Measurements from ENCODE around the gene SLC47A2.
A peak's percentile ranks its signal among the peaks of the same experiment; 100 is the strongest.

Gene SLC47A2

DNA sequence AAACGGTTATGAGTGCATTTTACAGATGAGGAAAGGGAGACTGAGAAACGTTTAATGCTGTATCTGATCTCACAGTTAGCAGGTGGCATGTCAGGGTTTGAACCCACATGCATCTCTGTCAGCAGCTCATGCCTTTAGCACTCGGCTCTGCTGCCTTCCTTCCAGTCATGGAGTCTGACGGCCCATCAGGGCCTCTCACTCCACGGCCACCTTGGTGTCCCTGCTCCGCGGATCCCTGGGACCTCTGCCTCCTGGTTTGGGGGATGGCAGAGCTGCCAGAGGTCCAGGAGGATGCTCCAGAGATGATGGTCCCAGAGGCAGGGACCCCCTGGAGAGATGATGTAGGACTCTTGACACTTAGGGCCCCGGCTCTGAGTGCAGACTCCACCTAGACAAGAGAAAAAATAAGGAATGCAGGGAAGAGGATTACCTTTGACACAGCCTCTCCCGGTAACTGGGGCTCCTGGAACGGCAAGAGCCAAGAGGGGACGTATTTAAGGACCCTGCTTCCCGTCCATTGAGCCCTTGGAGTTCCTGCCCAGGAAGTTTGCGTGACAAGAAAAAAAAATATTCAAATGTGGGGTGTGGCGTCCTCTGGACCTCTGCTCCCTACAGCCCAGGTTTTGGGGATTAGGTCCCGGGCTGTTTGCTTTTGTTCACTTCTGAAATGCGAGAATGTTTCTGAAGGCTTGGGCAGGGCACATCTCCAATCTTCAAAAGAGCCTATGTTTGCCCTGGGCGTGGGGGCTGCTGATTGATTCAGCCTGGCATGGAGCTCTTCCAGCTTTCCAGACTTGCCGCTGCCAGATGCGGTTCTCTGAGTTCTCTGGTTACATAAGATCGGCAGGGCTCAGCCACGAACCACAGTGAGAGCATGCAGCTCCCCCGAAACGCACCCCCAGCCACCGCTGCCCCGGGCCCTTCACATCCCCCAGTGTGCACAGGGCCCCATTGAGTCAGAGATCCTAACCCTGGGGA is 31.7 kb upstream of the SLC47A2 start, which contains the start of gene ALDH3A1:
Gene ALDH3A1, minus strand, starts transcription at position 470 of the 978 bp plus-strand sequence. CDS start 3,169 bp downstream, outside the sequence.
- DNase-seq (ENCODE audit: insufficient read length, low spot score) (no peak), FAIRE-seq (no peak)

- FAIRE-seq (no peak), DNase-seq (ENCODE audit: insufficient read length, low spot score) (no peak)
Measured at GRCh38 chr17:19747159-19747719, 30.9 kb upstream of the SLC47A2 start.

DNA sequence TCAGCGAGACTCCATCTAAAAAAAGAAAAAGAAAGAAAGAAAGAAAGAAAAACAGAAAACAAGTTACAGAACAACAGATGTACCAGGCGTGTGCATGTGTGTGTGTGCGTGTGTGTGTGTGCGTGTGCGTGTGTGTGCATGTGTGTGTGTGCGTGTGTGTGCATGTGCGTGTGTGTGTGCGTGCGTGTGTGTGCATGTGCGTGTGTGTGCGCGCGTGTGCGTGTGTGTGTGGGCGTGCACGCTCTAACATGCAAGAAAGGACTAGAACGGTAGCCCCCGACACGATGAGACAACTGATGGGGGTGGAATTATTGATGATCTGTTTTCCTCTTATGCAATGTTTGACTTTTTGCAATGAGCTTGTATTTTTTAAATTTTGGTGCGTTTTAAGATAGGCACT is 30.1 kb upstream of the SLC47A2 start:
- DNase-seq (ENCODE audit: insufficient read length, low spot score), result no peak
- FAIRE-seq, result no peak

DNA sequence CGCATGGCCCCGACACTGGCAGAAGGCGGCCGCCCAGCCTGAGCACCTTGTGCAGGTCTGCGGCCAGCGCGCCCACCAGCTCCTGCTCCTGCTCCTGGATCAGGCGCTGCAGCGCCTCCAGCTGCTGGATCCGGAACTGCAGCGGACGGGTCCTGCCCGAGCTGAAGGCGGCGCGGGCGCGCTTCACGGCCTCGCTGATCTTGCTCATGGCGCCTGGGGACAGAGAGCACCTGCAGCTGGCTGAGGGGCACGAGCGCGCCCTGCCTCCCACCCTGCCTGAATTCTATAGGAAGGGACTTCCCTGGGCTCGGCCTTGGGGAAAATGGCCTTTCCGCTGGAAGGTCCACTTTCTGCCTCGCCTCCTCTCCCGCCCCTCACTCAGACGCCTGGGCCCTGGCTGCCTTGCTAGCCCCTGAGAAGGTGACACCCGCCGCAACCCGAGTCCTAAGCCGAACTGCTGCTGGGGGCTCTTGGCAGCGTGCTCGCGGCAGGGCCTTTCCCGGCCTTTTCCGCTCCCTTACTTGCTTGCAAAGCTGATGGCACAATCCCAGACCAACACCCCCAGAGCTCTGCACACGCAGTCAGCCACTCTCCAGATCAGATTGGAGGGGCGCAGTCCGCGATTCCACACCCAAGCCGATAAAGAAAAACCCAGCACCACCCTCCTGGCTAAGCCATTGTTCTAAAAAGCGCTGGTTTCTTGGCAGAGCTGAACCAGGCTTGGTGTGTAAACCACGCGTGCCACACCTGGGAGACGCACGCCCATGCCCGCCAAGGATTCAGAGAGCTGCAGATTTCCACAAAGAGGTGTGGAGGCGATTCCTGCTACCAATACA is 28.8 kb upstream of the SLC47A2 start:
- FAIRE-seq (peak; percentile 66), DNase-seq (ENCODE audit: insufficient read length, low spot score) (peak; percentile 85)

GRCh38 chr17:19744492-19744891 is 28.1 kb upstream of the SLC47A2 start:
- FAIRE-seq (no peak), DNase-seq (ENCODE audit: insufficient read length, low spot score) (no peak)

DNA sequence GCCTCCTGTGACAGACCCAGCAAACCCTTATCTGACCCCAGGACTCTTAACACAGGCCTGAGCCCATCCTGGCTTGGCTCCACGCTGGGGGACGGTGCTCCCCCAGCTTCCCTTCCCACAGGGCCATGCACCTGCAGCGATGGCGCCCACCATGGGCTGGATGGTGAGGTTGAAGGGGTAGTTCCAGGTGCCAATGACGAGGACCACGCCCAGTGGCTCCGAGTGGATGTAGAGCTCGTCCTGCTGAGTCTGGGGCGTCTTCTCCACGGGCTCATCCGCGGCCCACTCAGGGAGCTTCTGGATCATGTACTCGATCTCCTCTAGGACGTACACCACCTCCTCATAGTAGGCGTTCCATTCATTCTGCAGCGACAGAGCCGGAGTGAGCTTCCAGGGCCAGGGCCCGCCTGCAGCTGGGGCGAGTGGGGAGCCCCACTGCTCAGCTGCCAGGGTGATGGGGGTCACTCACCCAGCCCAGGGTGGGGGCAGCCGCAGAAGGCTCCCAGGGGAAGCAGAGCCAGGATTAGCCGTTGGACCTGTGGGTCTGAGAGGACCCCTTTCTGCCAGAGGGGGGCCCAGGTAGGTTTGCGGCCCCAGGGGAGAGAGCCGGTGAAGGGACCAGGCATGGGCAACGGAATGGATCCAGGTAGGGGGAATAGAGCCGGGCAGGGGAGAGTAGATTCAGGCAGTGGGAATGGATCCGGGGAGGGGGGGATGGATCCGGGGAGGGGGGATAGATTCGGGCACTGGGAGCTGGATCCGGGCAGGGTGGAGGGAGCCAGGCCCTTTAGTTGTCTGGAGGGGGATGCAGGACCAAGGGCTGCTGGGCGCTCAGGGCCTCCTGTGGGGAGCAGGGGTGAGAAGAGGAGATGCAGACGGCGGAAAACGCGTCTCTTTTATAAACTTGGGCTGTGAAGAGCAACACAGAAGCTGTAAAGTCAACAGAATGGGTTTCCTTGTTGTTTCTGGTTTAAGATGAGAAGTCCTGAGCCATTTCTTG is 27.0 kb upstream of the SLC47A2 start:
- DNase-seq (ENCODE audit: insufficient read length, low spot score), result no peak
- FAIRE-seq, result no peak

DNA sequence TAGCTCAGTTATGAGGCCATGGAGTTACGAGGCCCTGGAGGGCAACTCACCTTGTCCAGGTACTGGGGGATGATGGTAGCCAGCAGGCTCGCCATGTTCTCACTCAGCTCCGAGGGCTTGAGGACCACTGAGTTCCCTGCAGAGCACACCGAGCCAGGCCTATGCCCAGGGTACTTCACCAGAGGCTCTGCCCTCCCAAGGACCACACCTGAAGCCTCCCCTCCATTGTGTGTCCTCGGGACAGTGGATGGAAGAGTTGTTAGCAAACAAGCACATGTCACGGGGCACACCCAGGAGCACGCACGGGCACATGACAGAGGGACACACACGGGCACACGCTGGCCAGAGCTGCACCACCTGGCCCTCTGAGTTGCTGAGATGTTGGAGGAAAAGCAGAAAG is 26.1 kb upstream of the SLC47A2 start:
- no peak for FAIRE-seq
- no peak for DNase-seq (ENCODE audit: insufficient read length, low spot score)

DNA sequence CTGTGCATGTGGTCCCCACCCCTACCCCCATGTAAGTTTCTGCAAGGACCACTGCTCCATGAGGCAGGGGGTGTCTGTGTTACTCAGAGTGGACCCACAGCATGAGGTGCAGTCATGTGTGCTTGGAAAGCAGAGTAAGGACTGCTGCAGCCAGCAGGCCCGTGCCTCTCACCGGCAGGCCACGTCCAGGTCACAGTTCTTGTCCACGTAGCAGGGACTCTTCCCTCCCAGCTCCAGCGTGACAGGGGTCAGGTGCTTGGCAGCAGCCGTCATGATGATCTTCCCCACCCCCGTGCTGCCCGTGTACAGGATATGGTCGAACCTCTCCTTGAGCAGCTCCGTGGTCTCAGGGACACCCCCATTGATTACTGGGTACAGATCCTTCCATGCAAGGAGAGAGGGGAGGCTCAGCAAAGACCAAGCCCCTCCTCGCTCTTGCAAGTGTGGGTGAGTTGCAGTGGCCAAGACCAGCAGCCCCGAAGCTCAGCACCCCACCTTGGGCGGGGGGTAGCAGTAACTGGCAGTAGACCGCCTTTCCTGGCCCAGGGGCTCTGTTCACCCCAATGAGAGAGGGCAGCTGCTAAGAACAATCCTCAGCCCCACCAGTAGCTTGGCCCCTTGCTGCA is 25.6 kb upstream of the SLC47A2 start:
- DNase-seq (ENCODE audit: insufficient read length, low spot score), result no peak
- no peak for FAIRE-seq

DNA sequence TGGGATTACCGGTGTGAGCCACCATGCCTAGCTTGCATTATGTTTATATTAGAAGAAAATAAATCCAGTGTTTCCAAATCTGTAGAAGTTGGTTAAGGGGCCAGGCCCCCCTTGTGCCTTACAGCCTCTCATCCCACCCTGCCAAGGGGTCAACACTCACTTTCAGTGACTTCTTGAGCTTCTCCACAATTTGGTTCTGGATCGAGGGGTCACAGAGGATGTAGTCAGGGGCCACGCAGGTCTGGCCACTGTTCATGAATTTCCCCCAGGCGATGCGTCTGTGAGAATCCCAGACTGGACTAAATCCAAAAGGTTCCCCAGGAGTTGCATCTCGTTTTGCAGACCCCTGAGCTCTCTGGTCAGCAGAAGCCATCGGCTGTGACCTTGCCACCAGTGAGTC is 24.5 kb upstream of the SLC47A2 start:
- FAIRE-seq, result no peak
- no peak for DNase-seq (ENCODE audit: insufficient read length, low spot score)

GRCh38 chr17:19739241-19740201 is 23.1 kb upstream of the SLC47A2 start:
- FAIRE-seq, result no peak
- DNase-seq (ENCODE audit: insufficient read length, low spot score), result no peak

- no peak for DNase-seq (ENCODE audit: insufficient read length, low spot score)
- FAIRE-seq, result no peak
Measured at GRCh38 chr17:19738757-19739156, 22.4 kb upstream of the SLC47A2 start.

GRCh38 chr17:19738073-19738449 is 21.7 kb upstream of the SLC47A2 start:
- DNase-seq (ENCODE audit: insufficient read length, low spot score), result no peak
- FAIRE-seq, result no peak

DNA sequence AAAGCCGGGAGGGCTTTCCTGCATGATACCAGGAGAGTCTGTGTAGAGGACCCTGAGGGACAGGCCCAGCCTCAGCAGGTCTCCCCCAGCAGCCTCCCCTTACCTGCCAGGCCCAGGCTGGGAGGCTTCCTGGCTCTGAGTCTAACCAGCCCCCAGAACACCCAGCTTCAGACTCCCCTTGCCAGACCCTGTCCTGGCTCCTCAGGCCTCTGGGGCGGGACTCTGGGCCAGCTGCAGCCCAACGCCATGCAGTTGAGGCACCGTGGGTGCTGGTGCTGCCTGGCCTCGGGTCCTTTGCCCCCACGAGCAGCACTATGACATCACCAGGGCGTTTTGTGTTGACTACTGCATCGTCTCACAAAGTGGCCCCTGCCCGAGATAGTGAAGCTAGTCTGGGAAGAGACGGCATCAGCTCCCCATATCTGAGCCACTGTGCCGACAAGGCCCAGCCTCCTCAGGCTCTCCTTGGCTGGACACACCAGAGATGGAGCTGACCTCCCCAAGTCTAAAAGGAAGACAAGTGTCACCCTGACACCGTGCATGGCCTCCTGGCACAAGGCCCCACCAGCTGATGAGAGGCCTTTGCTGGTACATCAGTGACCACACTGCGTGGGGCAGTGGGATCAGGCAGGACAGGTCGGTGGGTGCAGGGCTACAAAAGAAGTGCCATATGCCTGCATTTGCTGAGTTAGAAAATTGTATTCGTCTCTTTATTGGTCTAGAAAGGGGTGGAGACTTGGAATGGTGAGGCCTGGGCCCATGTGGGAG is 21.1 kb upstream of the SLC47A2 start:
- FAIRE-seq (no peak), DNase-seq (ENCODE audit: insufficient read length, low spot score) (no peak)

GRCh38 chr17:19736071-19736470 is 19.7 kb upstream of the SLC47A2 start:
- FAIRE-seq (no peak), DNase-seq (ENCODE audit: insufficient read length, low spot score) (no peak)

GRCh38 chr17:19733953-19734526 is 17.7 kb upstream of the SLC47A2 start:
- FAIRE-seq, result no peak
- DNase-seq (ENCODE audit: insufficient read length, low spot score), result no peak

DNA sequence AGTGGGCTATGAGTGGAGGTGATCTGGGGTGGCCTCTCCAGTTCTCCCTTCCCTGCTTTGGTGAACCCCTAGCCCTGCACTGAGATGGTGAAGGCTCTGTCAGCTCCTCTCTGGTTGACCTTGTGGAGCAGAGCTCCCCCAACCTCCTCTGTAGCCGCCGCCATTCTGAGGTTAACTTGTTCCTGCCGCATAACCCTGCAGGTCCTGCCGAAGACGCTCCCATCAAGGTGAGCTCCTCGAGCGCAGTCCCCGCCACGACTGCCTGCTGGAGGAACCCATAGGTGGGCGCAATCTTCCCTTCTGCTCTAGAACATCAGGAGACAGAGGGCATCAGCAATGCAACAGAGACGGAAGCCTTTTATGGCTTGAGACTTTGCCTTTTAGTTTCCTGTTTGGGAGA is 15.2 kb upstream of the SLC47A2 start:
- no peak for FAIRE-seq
- DNase-seq (ENCODE audit: insufficient read length, low spot score), result no peak

GRCh38 chr17:19730843-19731242 is 14.5 kb upstream of the SLC47A2 start:
- DNase-seq (ENCODE audit: insufficient read length, low spot score) (no peak), FAIRE-seq (no peak)
